ENCODE results near the gene MAPK1IP1L. TPM values are rescaled to one million over a fixed set of nuclear protein-coding genes. Genes with fewer than 3 reads are reported as not detected.

Gene MAPK1IP1L
- total and polyA plus RNA-seq, 2 of the 13 experiments (the other 11 are each of a cell fraction or from before 2014, with no cell fraction given) = 27.8 to 68.4 TPM

Other genes starting within 250 kb of the MAPK1IP1L start
- gene GCH1, start 148.8 kb upstream of the MAPK1IP1L start, total RNA-seq (2016; rRNA removed; fragmentation: Illumina TruSeq; extraction: Trizol) = 25.2 and 33.2 TPM in 2 replicates
- gene GCH1, start 148.8 kb upstream of the MAPK1IP1L start, polyA plus RNA-seq (2011; rRNA removed) = 13.7 and 15.0 TPM in 2 replicates
- 27.5 and 44.4 TPM in 2 replicates for gene WDHD1, start 24.5 kb upstream of the MAPK1IP1L start, total RNA-seq (2016; rRNA removed; fragmentation: Illumina TruSeq; extraction: Trizol)
- gene WDHD1, start 24.5 kb upstream of the MAPK1IP1L start, polyA plus RNA-seq (2011; rRNA removed) = 3.5 and 5.5 TPM in 2 replicates
- 10.0 and 17.3 TPM in 2 replicates for gene SOCS4, start 24.4 kb upstream of the MAPK1IP1L start, total RNA-seq (2016; rRNA removed; fragmentation: Illumina TruSeq; extraction: Trizol)
- gene SOCS4, start 24.4 kb upstream of the MAPK1IP1L start, polyA plus RNA-seq (2011; rRNA removed) = 3.7 and 4.0 TPM in 2 replicates
- 5.0 and 6.3 TPM in 2 replicates for gene LGALS3, start 77.6 kb downstream of the MAPK1IP1L start, total RNA-seq (2016; rRNA removed; fragmentation: Illumina TruSeq; extraction: Trizol)
- 92.2 and 97.4 TPM in 2 replicates for gene LGALS3, start 77.6 kb downstream of the MAPK1IP1L start, polyA plus RNA-seq (2011; rRNA removed)
- 55.8 and 80.1 TPM in 2 replicates for gene DLGAP5, start 139.9 kb downstream of the MAPK1IP1L start, total RNA-seq (2016; rRNA removed; fragmentation: Illumina TruSeq; extraction: Trizol)
- 4.4 and 7.7 TPM in 2 replicates for gene DLGAP5, start 139.9 kb downstream of the MAPK1IP1L start, polyA plus RNA-seq (2011; rRNA removed)
- 13.5 and 15.5 TPM in 2 replicates for gene FBXO34, start 219.8 kb downstream of the MAPK1IP1L start, total RNA-seq (2016; rRNA removed; fragmentation: Illumina TruSeq; extraction: Trizol)
- 8.8 and 9.1 TPM in 2 replicates for gene FBXO34, start 219.8 kb downstream of the MAPK1IP1L start, polyA plus RNA-seq (2011; rRNA removed)

All from HepG2 (cell line).